H1 (cell line): Measurements from ENCODE around the gene DDI1. TPM values are rescaled to one million over a fixed set of nuclear protein-coding genes. Genes with fewer than 3 reads are reported as not detected.

Source experiments
- BCL11A ChIP-seq, 2 experiments: IDR thresholded peaks; one replicate each; pipeline ENCODE4 v1.6.1; 2011; ENCODE audit warnings: low read depth in 2 of 2, low read length in 2 of 2, mild to moderate bottlenecking in 2 of 2
- CBX8 ChIP-seq: fragments of 300-800, 300-1000 bp; sonication (generic); IDR thresholded peaks from 2 replicates; pipeline ENCODE4 v1.7.1; 2016; ENCODE audit warnings: low read depth, low read length, borderline replicate concordance
- CHD1 ChIP-seq: IDR thresholded peaks from 2 replicates; pipeline ENCODE4 v1.6.1; 2012; ENCODE audit warnings: low read depth, low read length, improper control_type of control experiment
- CHD7 ChIP-seq: fragments of 300-600 bp; sonication (generic); IDR thresholded peaks from 2 replicates; pipeline ENCODE4 v1.7.1; 2012; ENCODE audit warnings: low read length, moderate library complexity, mild to moderate bottlenecking, inconsistent platforms; ENCODE audit not compliant: insufficient replicate concordance
- CTCF ChIP-seq, 3 experiments: IDR thresholded peaks; 1 replicate in 2 of 3; 2 replicates in 1 of 3; pipeline versions ENCODE4 v1.5.1 to v1.6.1; 2011; ENCODE audit warnings: low read length in 3 of 3, mild to moderate bottlenecking in 3 of 3, inconsistent platforms in 2 of 3, low read depth in 1 of 3, moderate library complexity in 1 of 3; ENCODE audit not compliant: insufficient read depth in 1 of 3; ENCODE audit errors: control extremely low read depth in 1 of 3
- MAFK ChIP-seq: IDR thresholded peaks from 2 replicates; pipeline ENCODE4 v1.6.1; 2012; ENCODE audit warnings: low read depth, mild to moderate bottlenecking, improper control_type of control experiment, low read length
- polyA plus RNA-seq, 7 experiments: library from polyadenylated mRNA; depleted of rRNA in 3 of 7; stranded (reverse) in 5 of 7; unstranded in 2 of 7; fragments of >200 nt in 5 of 7; fragments of 200-250 nt in 2 of 7; gene quantifications; 1 replicate in 5 of 7; 2 replicates in 1 of 7; 4 replicates in 1 of 7; pipeline versions ENCODE4 v1.2.1 to v1.2.3, GENCODE V29; 2011 to 2013; ENCODE audit warnings: missing spikeins in 2 of 7, mixed read lengths in 2 of 7
- total RNA-seq: library from RNA; stranded (reverse); fragmentation: NEBNext Ultra II Directional; extraction: Animal tissue kit (Norgen Biotek cat#: 25700); gene quantifications from 2 replicates; pipeline ENCODE4 v1.2.1, GENCODE V29; 2021
- TF ChIP-seq, protein P1 (sequence below): IDR thresholded peaks from 2 replicates; pipeline ENCODE4 v1.6.1; 2011; ENCODE audit warnings: low read length, improper control_type of control experiment

Gene DDI1
- total and polyA plus RNA-seq, 2 of the 8 experiments (the other 6 are each of a cell fraction or from before 2014, with no cell fraction given) = not detected

- TF ChIP-seq CHD7 (no peak), CTCF (IDR thresholded peaks at IDR 0.05; ENCODE audit: control extremely low read depth in 1 of 3, insufficient read depth in 1 of 3, low read depth in 1 of 3, low read length in 3 of 3) (no peak), CHD1 (no peak), MAFK (no peak), CBX8 (no peak), BCL11A (IDR thresholded peaks at IDR 0.05; ENCODE audit: low read depth in 2 of 2, low read length in 2 of 2) (no peak)
- TF ChIP-seq, protein P1, sequence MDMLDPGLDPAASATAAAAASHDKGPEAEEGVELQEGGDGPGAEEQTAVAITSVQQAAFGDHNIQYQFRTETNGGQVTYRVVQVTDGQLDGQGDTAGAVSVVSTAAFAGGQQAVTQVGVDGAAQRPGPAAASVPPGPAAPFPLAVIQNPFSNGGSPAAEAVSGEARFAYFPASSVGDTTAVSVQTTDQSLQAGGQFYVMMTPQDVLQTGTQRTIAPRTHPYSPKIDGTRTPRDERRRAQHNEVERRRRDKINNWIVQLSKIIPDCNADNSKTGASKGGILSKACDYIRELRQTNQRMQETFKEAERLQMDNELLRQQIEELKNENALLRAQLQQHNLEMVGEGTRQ = no peak
These were observed 27.7 kb downstream of the DDI1 start (continued) for GRCh38 chr11:104064034-104064630.
